Measurements from ENCODE around the gene GALNT2. TPM values are rescaled to one million over a fixed set of nuclear protein-coding genes. Genes with fewer than 3 reads are reported as not detected.

GALNT2 gene
- total and polyA plus RNA-seq, 8 donors = 18.3 to 118 (median 57.3) TPM

DNA sequence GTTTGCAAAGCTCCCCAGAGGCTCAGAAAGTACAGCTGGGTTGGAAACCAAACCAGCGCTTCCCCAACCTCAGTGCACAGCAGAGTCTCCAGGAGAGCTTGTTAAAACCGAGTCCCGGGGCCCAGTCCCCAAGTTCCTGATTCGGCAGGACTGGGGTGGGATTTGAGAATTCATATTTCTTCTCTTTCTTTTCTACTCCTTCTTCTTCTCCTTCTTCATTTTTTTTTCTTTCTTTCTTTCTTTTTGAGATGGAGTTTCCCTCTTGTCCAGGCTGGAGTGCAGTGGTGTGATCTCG lies 222.3 kb downstream of the GALNT2 start:
- peak in 1 of 4 donors; percentile 19 for ATAC-seq
- intact Hi-C loops (cut with DNase I) = no loop called here
- no peak for FAIRE-seq
- no peaks in the 10 kb centered on the region for H3K36me3 ChIP-seq
- no peaks in the 10 kb centered on the region for H3K4me1 ChIP-seq
- H3K27ac ChIP-seq = no peak overlapping the region
- TF ChIP-seq, protein P1, sequence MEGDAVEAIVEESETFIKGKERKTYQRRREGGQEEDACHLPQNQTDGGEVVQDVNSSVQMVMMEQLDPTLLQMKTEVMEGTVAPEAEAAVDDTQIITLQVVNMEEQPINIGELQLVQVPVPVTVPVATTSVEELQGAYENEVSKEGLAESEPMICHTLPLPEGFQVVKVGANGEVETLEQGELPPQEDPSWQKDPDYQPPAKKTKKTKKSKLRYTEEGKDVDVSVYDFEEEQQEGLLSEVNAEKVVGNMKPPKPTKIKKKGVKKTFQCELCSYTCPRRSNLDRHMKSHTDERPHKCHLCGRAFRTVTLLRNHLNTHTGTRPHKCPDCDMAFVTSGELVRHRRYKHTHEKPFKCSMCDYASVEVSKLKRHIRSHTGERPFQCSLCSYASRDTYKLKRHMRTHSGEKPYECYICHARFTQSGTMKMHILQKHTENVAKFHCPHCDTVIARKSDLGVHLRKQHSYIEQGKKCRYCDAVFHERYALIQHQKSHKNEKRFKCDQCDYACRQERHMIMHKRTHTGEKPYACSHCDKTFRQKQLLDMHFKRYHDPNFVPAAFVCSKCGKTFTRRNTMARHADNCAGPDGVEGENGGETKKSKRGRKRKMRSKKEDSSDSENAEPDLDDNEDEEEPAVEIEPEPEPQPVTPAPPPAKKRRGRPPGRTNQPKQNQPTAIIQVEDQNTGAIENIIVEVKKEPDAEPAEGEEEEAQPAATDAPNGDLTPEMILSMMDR (IDR thresholded peaks at IDR 0.05) = no peak
- no peaks in the 10 kb centered on the region for H3K27me3 ChIP-seq
- no peak overlapping the region for H3K4me3 ChIP-seq
- 85 to 86% methylated on average over 5 of the region's 5 CpGs for WGBS, 2 donors
- DNase-seq = peak in 1 of 6 donors; percentile 30
- H3K9me3 ChIP-seq = no peaks in the 10 kb centered on the region

DNA sequence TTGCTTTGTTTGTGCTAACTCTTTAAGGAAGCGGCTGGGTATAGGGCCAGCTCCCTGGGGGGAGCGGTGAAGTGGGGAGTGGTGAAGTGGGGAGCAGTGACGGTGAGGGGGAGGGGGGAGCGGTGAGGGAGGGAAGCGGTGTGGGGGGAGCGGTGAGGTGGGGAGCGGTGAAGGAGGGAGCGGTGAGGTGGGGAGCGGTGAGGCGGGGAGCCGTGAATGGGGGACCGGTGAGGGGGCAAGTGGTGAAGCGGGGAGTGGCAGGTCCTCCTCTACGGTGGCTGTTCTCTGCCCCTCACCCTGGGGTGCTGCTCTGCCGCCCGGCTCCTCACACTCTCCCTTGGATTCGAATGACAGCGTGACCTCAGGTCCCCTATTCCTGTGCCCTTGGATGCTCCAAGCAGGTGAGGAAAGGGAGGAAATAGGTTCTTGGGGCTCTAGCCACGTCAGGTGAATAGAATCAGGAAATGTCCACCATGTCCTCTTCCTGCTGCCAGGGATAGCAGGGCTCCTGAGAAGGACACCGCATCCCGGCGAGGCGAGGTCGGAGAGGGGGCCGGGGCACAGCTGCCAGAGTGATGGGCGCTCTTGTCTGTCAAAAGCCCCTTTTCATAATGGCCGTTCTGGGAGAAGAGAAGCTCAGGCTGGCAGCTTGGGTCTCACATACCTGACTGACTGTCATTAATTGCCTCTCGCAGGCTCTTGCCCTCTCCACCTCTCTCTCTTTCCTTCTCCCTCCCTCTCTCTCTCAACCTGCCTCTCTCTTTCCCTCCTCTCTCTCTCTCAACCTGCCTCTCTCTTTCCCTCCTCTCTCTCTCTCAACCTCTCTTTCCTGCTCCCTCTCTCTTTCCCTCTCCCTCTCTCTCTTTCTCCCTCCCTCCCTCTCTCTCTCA lies 224.9 kb downstream of the GALNT2 start:
- TF ChIP-seq, protein P1 (IDR thresholded peaks at IDR 0.05) = no peak
- intact Hi-C loops (cut with DNase I) = no loop called here
- Histone ChIP-seq H3K4me1 (no peaks in the 10 kb centered on the region), H3K9me3 (no peaks in the 10 kb centered on the region), H3K36me3 (no peaks in the 10 kb centered on the region), H3K27ac (no peak overlapping the region), H3K27me3 (no peaks in the 10 kb centered on the region), H3K4me3 (no peak overlapping the region)
- no peak for FAIRE-seq
- WGBS, 2 donors = 79 to 83% methylated on average over 14 to 28 of the region's 28 CpGs
- no peak for ATAC-seq
- DNase-seq = no peak

DNA sequence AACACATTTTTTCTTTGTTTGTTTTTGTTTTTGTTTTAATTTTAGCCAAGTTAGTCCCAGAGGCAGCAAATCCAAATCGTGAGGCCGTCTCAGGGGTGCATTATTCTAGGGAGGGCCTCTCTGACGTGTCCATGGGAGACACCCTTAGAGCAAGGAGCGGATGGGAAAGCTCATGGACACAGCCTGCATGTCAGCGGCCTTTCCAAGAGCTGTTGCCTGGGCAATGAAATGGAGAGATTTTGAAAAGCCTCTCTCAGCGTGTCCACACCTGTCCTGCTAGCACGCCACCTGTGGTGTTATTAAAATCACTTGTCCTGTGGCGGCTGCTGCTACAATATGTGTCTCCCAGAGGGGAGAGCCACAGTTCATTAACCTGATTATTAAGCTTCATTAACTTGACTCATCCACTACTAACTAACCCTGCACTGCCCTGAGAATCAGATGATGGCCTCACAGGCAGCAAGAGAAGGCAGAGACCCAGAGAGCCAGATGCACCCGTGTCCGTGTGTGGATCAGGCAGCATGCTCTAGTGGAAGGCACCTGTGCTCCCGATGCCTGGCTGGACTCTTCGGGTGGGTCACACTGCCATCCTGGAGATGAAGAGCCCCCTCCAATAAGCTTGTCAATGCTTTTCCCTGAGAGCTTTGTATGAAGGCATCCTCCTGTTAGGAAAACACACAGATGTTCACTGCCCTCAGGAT lies 225.8 kb downstream of the GALNT2 start:
- intact Hi-C loops (cut with DNase I) = no loop called here
- DNase-seq = no peak
- ATAC-seq = peak in 3 of 4 donors; percentile 17 to 67 (median 62)
- no peak overlapping the region for H3K27ac ChIP-seq
- H3K27me3 ChIP-seq = no peaks in the 10 kb centered on the region
- H3K9me3 ChIP-seq = no peaks in the 10 kb centered on the region
- 80% methylated on average over 12 of the region's 12 CpGs for WGBS, 2 donors
- TF ChIP-seq, protein P1 (IDR thresholded peaks at IDR 0.05) = no peak
- H3K4me1 ChIP-seq = no peaks in the 10 kb centered on the region
- no peak for FAIRE-seq
- H3K4me3 ChIP-seq = no peak overlapping the region
- no peaks in the 10 kb centered on the region for H3K36me3 ChIP-seq

DNA sequence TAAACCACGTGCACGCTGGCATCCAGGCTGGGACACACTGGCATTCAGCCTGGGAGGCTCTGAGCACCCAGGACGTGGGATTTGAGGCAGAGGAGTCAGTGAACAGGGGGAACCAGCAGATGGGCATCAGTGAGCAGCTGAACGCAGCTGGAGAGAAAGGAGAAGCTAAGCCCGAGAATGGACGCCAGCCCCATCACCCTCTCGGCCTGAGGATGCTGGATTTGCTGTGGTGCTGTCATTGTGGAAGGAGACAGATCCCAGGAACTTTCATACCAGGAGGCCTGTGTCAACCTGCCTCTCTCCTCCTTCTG lies 226.3 kb downstream of the GALNT2 start:
- TF ChIP-seq, protein P1 (IDR thresholded peaks at IDR 0.05) = no peak
- no peak overlapping the region for H3K4me3 ChIP-seq

DNA sequence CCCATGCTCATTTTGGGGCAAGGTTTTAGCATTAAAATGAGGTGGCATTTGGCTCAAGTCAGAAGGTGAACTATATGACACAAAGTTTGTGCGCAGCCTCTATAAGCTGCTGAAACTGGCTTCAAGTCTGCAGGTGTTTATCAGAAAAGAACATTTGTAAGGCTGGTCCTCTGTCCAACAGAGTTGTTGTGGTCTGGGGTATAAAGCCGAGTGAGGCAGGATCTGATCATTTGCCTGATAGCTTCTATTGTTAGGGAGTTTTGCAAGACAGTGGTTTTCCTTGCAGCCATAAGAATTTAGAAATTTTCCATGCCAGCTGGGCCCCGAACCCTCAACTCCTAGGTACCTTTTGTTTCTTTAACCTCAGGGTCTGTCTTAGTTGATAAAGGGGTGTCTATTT lies 228.3 kb downstream of the GALNT2 start:
- WGBS, 2 donors = 87 to 90% methylated on average over 3 of the region's 3 CpGs
- no peaks in the 10 kb centered on the region for H3K27me3 ChIP-seq
- intact Hi-C loops (cut with DNase I) = no loop called here
- H3K27ac ChIP-seq = no peak overlapping the region
- H3K4me1 ChIP-seq = peaks cover 13 to 15% (median 13%) of the 10 kb centered on the region in 3 donors
- DNase-seq = no peak
- no peak for FAIRE-seq
- H3K36me3 ChIP-seq = no peaks in the 10 kb centered on the region
- TF ChIP-seq, protein P1 (IDR thresholded peaks at IDR 0.05) = no peak
- no peaks in the 10 kb centered on the region for H3K9me3 ChIP-seq
- ATAC-seq = no peak
- H3K4me3 ChIP-seq = no peak overlapping the region

More for the DNA sequence above, 226.3 kb downstream of the GALNT2 start:
- no peaks in the 10 kb centered on the region for H3K9me3 ChIP-seq
- H3K27ac ChIP-seq = no peak overlapping the region
- FAIRE-seq = no peak
- no peak for DNase-seq
- intact Hi-C loops (cut with DNase I) = no loop called here
- no peak for ATAC-seq
- no peaks in the 10 kb centered on the region for H3K4me1 ChIP-seq
- H3K36me3 ChIP-seq = no peaks in the 10 kb centered on the region
- H3K27me3 ChIP-seq = no peaks in the 10 kb centered on the region
- WGBS, 2 donors = 73% methylated on average over 7 of the region's 7 CpGs

Measured in pancreas (tissue), 10 donors.